NOMO-1 (cell line): Measurements from ENCODE around the gene TCP11.

Experiments used
- DNase-seq, 2 experiments: peaks; one replicate each; lab custom pipeline; 2025; ENCODE audit not compliant: unreplicated experiment in 2 of 2; lab: John Stamatoyannopoulos, UW

The TCP11 gene

GRCh38 chr6:35096129-35096862 lies 44.8 kb downstream of the TCP11 start:
- no peak for DNase-seq

GRCh38 chr6:35094183-35094582 lies 47.0 kb downstream of the TCP11 start:
- DNase-seq: no peak

- no peak for DNase-seq
Measured at GRCh38 chr6:35093783-35094182, 47.4 kb downstream of the TCP11 start.

- DNase-seq: no peak
Measured at GRCh38 chr6:35093118-35093445, 48.1 kb downstream of the TCP11 start.

GRCh38 chr6:35092362-35093117 lies 48.6 kb downstream of the TCP11 start:
- DNase-seq: no peak

- DNase-seq: no peak
Measured at GRCh38 chr6:35091346-35092083, 49.6 kb downstream of the TCP11 start.

- DNase-seq: no peak
Measured at GRCh38 chr6:35090734-35091133, 50.4 kb downstream of the TCP11 start.

- no peak for DNase-seq
Measured at GRCh38 chr6:35089935-35090505, 51.1 kb downstream of the TCP11 start.

- DNase-seq: no peak
Measured at GRCh38 chr6:35089216-35089934, 51.8 kb downstream of the TCP11 start.

- DNase-seq: no peak
Measured at GRCh38 chr6:35088281-35089215, 52.6 kb downstream of the TCP11 start.

- no peak for DNase-seq
Measured at GRCh38 chr6:35087361-35088280, 53.5 kb downstream of the TCP11 start.

- DNase-seq: no peak
Measured at GRCh38 chr6:35086636-35087360, 54.3 kb downstream of the TCP11 start.

GRCh38 chr6:35086282-35086632 lies 54.9 kb downstream of the TCP11 start:
- no peak for DNase-seq

GRCh38 chr6:35085359-35086281 lies 55.5 kb downstream of the TCP11 start:
- DNase-seq: no peak

GRCh38 chr6:35084511-35085203 lies 56.5 kb downstream of the TCP11 start:
- DNase-seq: no peak

GRCh38 chr6:35084041-35084491 lies 57.1 kb downstream of the TCP11 start:
- no peak for DNase-seq
